Endothelial cell of umbilical vein (primary cell): Measurements from ENCODE around the gene IL16. TPM values are rescaled to one million over a fixed set of nuclear protein-coding genes. Genes with fewer than 3 reads are reported as not detected.

Source experiments
- BruUV-seq: library from RNA; stranded (reverse); fragments of 400-500 nt; replicated peaks from 2 replicates; lab custom pipeline; 2021; lab: Mats Ljungman, UMichigan
- CTCF ChIA-PET: fragments of 300-600, 350-600 bp; sonication (Branson Sonifier 250); formaldehyde crosslinking; loops from one replicate; lab custom pipeline; 2021; ENCODE audit warnings: antibody characterized with exemption, inconsistent platforms; lab: Charles Lee
- POLR2A ChIA-PET: fragments of 300-600, 350-600 bp; sonication (Branson Sonifier 250); formaldehyde crosslinking; loops from one replicate; lab custom pipeline; 2021; ENCODE audit warnings: antibody characterized with exemption, inconsistent platforms; lab: Charles Lee
- DNase-seq: peaks from one replicate; pipeline ENCODE4 v3.0.0-alpha.2; 2011; ENCODE audit warnings: low read depth, low spot score
- FAIRE-seq: peaks from 2 replicates; lab custom pipeline; 2011; peaks lifted over from hg19 to GRCh38; lab: Jason Lieb, UNC
- H2AFZ ChIP-seq: 2 replicates; pipeline ENCODE4 v1.6.0; 2012; ENCODE audit warnings: low read depth, low read length, control low read depth, inconsistent platforms
- H3K27ac ChIP-seq: 2 replicates; pipeline ENCODE4 v1.5.1; 2011; ENCODE audit warnings: low read depth, mild to moderate bottlenecking, control low read depth, low read length, moderate library complexity; ENCODE audit not compliant: insufficient read depth
- H3K27me3 ChIP-seq, 2 experiments: 2 replicates each; pipeline versions ENCODE4 v1.6.0 to v1.6.1; 2011; ENCODE audit warnings: low read length in 2 of 2, mixed read lengths in 1 of 2; ENCODE audit not compliant: control insufficient read depth in 2 of 2, insufficient read depth in 2 of 2
- H3K36me3 ChIP-seq, 2 experiments: 2 replicates in 1 of 2; 3 replicates in 1 of 2; pipeline ENCODE4 v1.5.1; 2011; ENCODE audit warnings: low read length in 2 of 2, mild to moderate bottlenecking in 1 of 2, moderate library complexity in 1 of 2; ENCODE audit not compliant: control insufficient read depth in 2 of 2, insufficient read depth in 2 of 2; ENCODE audit errors: extremely low read depth in 1 of 2
- H3K4me1 ChIP-seq: 3 replicates; pipeline ENCODE4 v1.5.1; 2011; ENCODE audit warnings: mild to moderate bottlenecking, low read length; ENCODE audit not compliant: control insufficient read depth, insufficient read depth; ENCODE audit errors: extremely low read depth
- H3K4me2 ChIP-seq: 2 replicates; pipeline ENCODE4 v1.6.1; 2011; ENCODE audit warnings: low read length, control low read depth, mixed read lengths; ENCODE audit not compliant: insufficient read depth
- H3K4me3 ChIP-seq, 3 experiments: fragments of 200-600 bp in 1 of 3; sonication (generic), shearing (Covaris generic) in 1 of 3; replicated peaks in 1 of 3; 2 replicates each; pipeline ENCODE4 v1.5.1; 2011 to 2016; ENCODE audit warnings: control low read depth in 3 of 3, low read length in 3 of 3, mild to moderate bottlenecking in 2 of 3, inconsistent platforms in 1 of 3, low read depth in 1 of 3, moderate library complexity in 1 of 3; ENCODE audit not compliant: insufficient read depth in 1 of 3
- H3K79me2 ChIP-seq: 2 replicates; pipeline ENCODE4 v1.6.0; 2012; ENCODE audit warnings: low read length, inconsistent platforms; ENCODE audit not compliant: control insufficient read depth, insufficient read depth
- H3K9ac ChIP-seq: replicated peaks from 2 replicates; pipeline ENCODE3; 2011; ENCODE audit warnings: low read length, control low read depth; ENCODE audit not compliant: insufficient read depth; ENCODE audit errors: extremely low read depth
- H3K9me1 ChIP-seq: replicated peaks from 3 replicates; pipeline ENCODE4 v1.6.0; 2011; ENCODE audit warnings: mild to moderate bottlenecking, low read length; ENCODE audit not compliant: control insufficient read depth, insufficient read depth; ENCODE audit errors: extremely low read depth
- H3K9me3 ChIP-seq: replicated peaks from 2 replicates; pipeline ENCODE4 v1.5.1; 2012; ENCODE audit warnings: low read length, inconsistent platforms; ENCODE audit not compliant: control insufficient read depth, insufficient read depth
- H4K20me1 ChIP-seq: replicated peaks from 2 replicates; pipeline ENCODE3; 2011; ENCODE audit warnings: mild to moderate bottlenecking, low read length; ENCODE audit not compliant: control insufficient read depth, insufficient read depth; ENCODE audit errors: extremely low read depth
- CTCF ChIP-seq, 2 donors: IDR thresholded peaks; 1 replicate in 1 of 2; 2 replicates in 1 of 2; pipeline ENCODE4 v1.5.1; 2011; ENCODE audit warnings: low read length in 2 of 2, mild to moderate bottlenecking in 2 of 2, moderate library complexity in 2 of 2, control low read depth in 1 of 2, inconsistent platforms in 1 of 2, low read depth in 1 of 2; ENCODE audit not compliant: insufficient read depth in 1 of 2; ENCODE audit errors: extremely low read depth in 1 of 2
- EZH2 ChIP-seq: IDR thresholded peaks from 2 replicates; pipeline ENCODE4 v1.6.1; 2012; ENCODE audit warnings: borderline replicate concordance, low read depth, mild to moderate bottlenecking, moderate library complexity, low read length, inconsistent platforms; ENCODE audit not compliant: severe bottlenecking
- FOS ChIP-seq: IDR thresholded peaks from 2 replicates; pipeline ENCODE4 v1.6.1; 2011; ENCODE audit warnings: mild to moderate bottlenecking, low read length, moderate library complexity, borderline replicate concordance; ENCODE audit not compliant: insufficient read depth
- GATA2 ChIP-seq: IDR thresholded peaks from 2 replicates; pipeline ENCODE4 v1.7.0; 2011; ENCODE audit warnings: low read depth, mild to moderate bottlenecking, moderate library complexity, mixed read lengths, low read length; ENCODE audit not compliant: insufficient read length, insufficient read depth
- JUN ChIP-seq: IDR thresholded peaks from 2 replicates; pipeline ENCODE4 v1.6.1; 2011; ENCODE audit warnings: borderline replicate concordance, low read depth; ENCODE audit not compliant: insufficient read length, insufficient read depth
- MAX ChIP-seq: IDR thresholded peaks from 2 replicates; pipeline ENCODE4 v1.6.1; 2011; ENCODE audit not compliant: insufficient read depth, insufficient read length
- MYC ChIP-seq: IDR thresholded peaks from one replicate; pipeline ENCODE4 v1.6.1; 2011; ENCODE audit warnings: mild to moderate bottlenecking, low read depth, low read length
- POLR2A ChIP-seq: IDR thresholded peaks from 2 replicates; pipeline ENCODE4 v1.6.1; 2012; ENCODE audit warnings: low read depth, mild to moderate bottlenecking, control low read depth, low read length
- POLR2AphosphoS5 ChIP-seq: IDR thresholded peaks from 2 replicates; pipeline ENCODE4 v1.6.1; 2012; ENCODE audit warnings: low read depth, mild to moderate bottlenecking, control low read depth, low read length, moderate library complexity; ENCODE audit not compliant: insufficient read depth
- dilution Hi-C: fragments of 300-500 bp; cut with MboI; formaldehyde crosslinking; loops from one replicate; pipeline ENCODE4 v1.15.0; 2019; ENCODE audit warnings: low sequenced_read_pairs; ENCODE audit not compliant: extremely low pct_ligation_motif_present
- intact Hi-C: fragments of 100-400 bp; cut with micrococcal nuclease; formaldehyde crosslinking; loops from one replicate; pipeline ENCODE4 v1.10.0; 2022
- polyA plus RNA-seq, 4 experiments: library from polyadenylated mRNA; depleted of rRNA in 3 of 4; stranded (reverse) in 3 of 4; unstranded in 1 of 4; fragments of >200 nt; gene quantifications; 2 replicates each; pipeline versions ENCODE4 v1.2.1 to v1.2.3, GENCODE V29; 2011 to 2012; ENCODE audit warnings: missing spikeins in 1 of 4
- total RNA-seq: library from RNA; stranded (reverse); gene quantifications from 2 replicates; pipeline ENCODE4 v1.2.3, GENCODE V29; 2021

IL16 gene
- total and polyA plus RNA-seq, 2 donors (not counting 3 experiments of a cell fraction or from before 2014, with no cell fraction given): 0.29 to 2.1 TPM

GRCh38 chr15:81161851-81162250 is 34.8 kb upstream of the IL16 start:
- Histone ChIP-seq H3K9ac (no peak overlapping the region), H3K79me2 (no peaks in the 10 kb centered on the region), H3K27me3 (peaks cover 0 to 2% of the 10 kb centered on the region in 2 experiments), H3K36me3 (no peaks in the 10 kb centered on the region), H4K20me1 (no peaks in the 10 kb centered on the region), H3K4me3 (no peak overlapping the region), H3K9me1 (no peaks in the 10 kb centered on the region), H3K9me3 (no peaks in the 10 kb centered on the region), H2AFZ (no peak overlapping the region), H3K4me2 (no peak overlapping the region), H3K4me1 (no peaks in the 10 kb centered on the region), H3K27ac (no peak overlapping the region)
- intact Hi-C loops: loop anchor here (5.0 kb wide), 1 partner anchor 55 kb away; no protein-coding TSS in a partner anchor
- POLR2A ChIA-PET: no interaction called here
- no TSS peak for BruUV-seq
- FAIRE-seq (no peak), DNase-seq (no peak)
- CTCF ChIA-PET: interaction anchor here (0.9 kb wide), 1 partner anchor 104 kb away, joined by 3 read pairs; no protein-coding TSS in a partner anchor
- TF ChIP-seq POLR2AphosphoS5 (no peak), EZH2 (no peak), MAX (no peak), POLR2A (no peak), CTCF (IDR thresholded peaks at IDR 0.05; ENCODE audit: extremely low read depth in 1 of 2, insufficient read depth in 1 of 2, low read depth in 1 of 2, low read length in 2 of 2) (no peak), JUN (no peak), MYC (no peak), FOS (no peak), GATA2 (no peak)
- dilution Hi-C loops: no loop called here
